Naive thymus-derived CD4-positive, alpha-beta T cell (primary cell): ENCODE measurements around the gene SLAIN2. TPM values are rescaled to one million over a fixed set of nuclear protein-coding genes. Genes with fewer than 3 reads are reported as not detected.
A peak's percentile ranks its signal among the peaks of the same experiment; 100 is the strongest.

Experiments used
- ATAC-seq: fragments of 150-1000 bp; cut with Tn5 transposase; 2 replicates; pipeline ENCODE4 v1.10.0; 2021; ENCODE audit warnings: mild to moderate bottlenecking, moderate library complexity
- CTCF ChIA-PET: fragments of 350-600 bp; sonication (Branson Sonifier 250); formaldehyde crosslinking; loops from one replicate; lab custom pipeline; 2021; ENCODE audit warnings: antibody characterized with exemption; lab: Charles Lee
- POLR2A ChIA-PET: fragments of 350-600 bp; sonication (Branson Sonifier 250); formaldehyde crosslinking; loops from one replicate; lab custom pipeline; 2021; ENCODE audit warnings: antibody characterized with exemption, inconsistent platforms; lab: Charles Lee
- DNase-seq, 9 donors: peaks; one replicate each; pipeline versions ENCODE4 v3.0.0 to v3.0.0-alpha.2; 2020 to 2022; ENCODE audit warnings: mixed read lengths in 1 of 9
- H3K27ac ChIP-seq: one replicate; pipeline ENCODE4 v1.7.0; 2013; ENCODE audit warnings: mild to moderate bottlenecking, low read depth, low read length, moderate library complexity
- H3K27me3 ChIP-seq, 2 donors: one replicate each; pipeline ENCODE4 v1.7.0; 2013; ENCODE audit warnings: low read length in 2 of 2, mild to moderate bottlenecking in 2 of 2, moderate library complexity in 2 of 2; ENCODE audit not compliant: control insufficient read depth in 2 of 2, insufficient read depth in 2 of 2
- H3K36me3 ChIP-seq, 3 experiments: 1 replicate in 2 of 3; 2 replicates in 1 of 3; pipeline ENCODE4 v1.7.0; 2013; ENCODE audit warnings: low read length in 3 of 3, mild to moderate bottlenecking in 3 of 3, moderate library complexity in 1 of 3; ENCODE audit not compliant: insufficient read depth in 3 of 3, control insufficient read depth in 2 of 3
- H3K4me1 ChIP-seq, 2 donors: one replicate each; pipeline ENCODE4 v1.7.0; 2013; ENCODE audit warnings: low read length in 2 of 2, mild to moderate bottlenecking in 2 of 2, moderate library complexity in 1 of 2; ENCODE audit not compliant: control insufficient read depth in 2 of 2, insufficient read depth in 2 of 2
- H3K4me3 ChIP-seq: 2 replicates; pipeline ENCODE4 v1.7.0; 2013; ENCODE audit warnings: mild to moderate bottlenecking, low read length
- H3K9me3 ChIP-seq, 3 experiments: 1 replicate in 2 of 3; 2 replicates in 1 of 3; pipeline ENCODE4 v1.7.0; 2013; ENCODE audit warnings: low read length in 3 of 3; ENCODE audit not compliant: control insufficient read depth in 2 of 3
- H3K27ac Mint-ChIP-seq, 9 donors: one replicate each; pipeline ENCODE4 v1.8.0; 2020 to 2022; ENCODE audit warnings: mixed read lengths in 9 of 9, mild to moderate bottlenecking in 8 of 9, moderate library complexity in 5 of 9, inconsistent platforms in 2 of 9
- H3K27me3 Mint-ChIP-seq, 5 donors: one replicate each; pipeline ENCODE4 v1.8.0; 2021 to 2022; ENCODE audit warnings: mixed read lengths in 5 of 5, mild to moderate bottlenecking in 1 of 5
- H3K36me3 Mint-ChIP-seq, 5 donors: one replicate each; pipeline ENCODE4 v1.8.0; 2020 to 2022; ENCODE audit warnings: mixed read lengths in 5 of 5, mild to moderate bottlenecking in 3 of 5, inconsistent platforms in 1 of 5
- H3K4me1 Mint-ChIP-seq, 7 donors: one replicate each; pipeline ENCODE4 v1.8.0; 2020 to 2022; ENCODE audit warnings: mixed read lengths in 7 of 7, mild to moderate bottlenecking in 3 of 7, inconsistent platforms in 1 of 7
- H3K4me3 Mint-ChIP-seq, 10 donors: one replicate each; pipeline ENCODE4 v1.8.0; 2020 to 2022; ENCODE audit warnings: mild to moderate bottlenecking in 10 of 10, mixed read lengths in 10 of 10, moderate library complexity in 6 of 10, inconsistent platforms in 2 of 10
- H3K9me3 Mint-ChIP-seq, 11 donors: one replicate each; pipeline ENCODE4 v1.8.0; 2020 to 2022; ENCODE audit warnings: mixed read lengths in 11 of 11, mild to moderate bottlenecking in 4 of 11, inconsistent platforms in 1 of 11, moderate library complexity in 1 of 11
- intact Hi-C, 2 donors: fragments of 100-400 bp; cut with micrococcal nuclease; formaldehyde crosslinking; loops; one replicate each; pipeline ENCODE4 v1.15.1; 2023
- polyA plus RNA-seq, 2 donors: library from polyadenylated mRNA; unstranded; fragments of 300-500 nt; fragmentation: Illumina TruSeq; gene quantifications; one replicate each; pipeline ENCODE4 v1.2.3, GENCODE V29; 2021
- total RNA-seq, 6 experiments: library from RNA in 5 of 6; stranded (reverse) in 5 of 6; gene quantifications; 1 replicate in 5 of 6; 2 replicates in 1 of 6; pipeline ENCODE4 v1.2.3 and lab custom pipeline; 2021 to 2026

The SLAIN2 gene
- total and polyA plus RNA-seq, 7 experiments from 2014 or later: 17.8 to 87.5 (median 67.6) TPM

GRCh38 chr4:48403779-48404178 is 62.5 kb downstream of the SLAIN2 start:
- Mint-ChIP-seq H3K4me3 (no peak overlapping the region), H3K27me3 (no peaks in the 10 kb centered on the region), H3K27ac (no peak overlapping the region), H3K4me1 (peaks cover 9 to 52% (median 40%) of the 10 kb centered on the region in 7 donors), H3K9me3 (no peaks in the 10 kb centered on the region), H3K36me3 (peaks cover 4 to 56% (median 42%) of the 10 kb centered on the region in 5 donors)
- no peak for DNase-seq
- Histone ChIP-seq H3K36me3 (peaks cover 0 to 16% (median 0%) of the 10 kb centered on the region in 3 experiments), H3K9me3 (no peaks in the 10 kb centered on the region), H3K27ac (no peak overlapping the region), H3K4me1 (no peaks in the 10 kb centered on the region), H3K27me3 (no peaks in the 10 kb centered on the region), H3K4me3 (no peak overlapping the region)
- CTCF ChIA-PET: no interaction called here
- no peak for ATAC-seq
- POLR2A ChIA-PET: no interaction called here
- intact Hi-C loops: no loop called here

- H3K36me3 Mint-ChIP-seq: peaks cover 11 to 70% (median 49%) of the 10 kb centered on the region in 5 donors
- intact Hi-C loops: no loop called here
- H3K27ac ChIP-seq: no peak overlapping the region
Observed at GRCh38 chr4:48405924-48406323, 64.6 kb downstream of the SLAIN2 start.

GRCh38 chr4:48409203-48409602 is 67.9 kb downstream of the SLAIN2 start:
- POLR2A ChIA-PET: no interaction called here
- Mint-ChIP-seq H3K36me3 (peaks cover 18 to 73% (median 57%) of the 10 kb centered on the region in 5 donors), H3K27me3 (no peaks in the 10 kb centered on the region), H3K27ac (no peak overlapping the region), H3K4me3 (no peak overlapping the region), H3K9me3 (peaks cover 0 to 10% (median 0%) of the 10 kb centered on the region in 11 donors), H3K4me1 (peaks cover 2 to 18% (median 13%) of the 10 kb centered on the region in 7 donors)
- H3K4me1 ChIP-seq: no peaks in the 10 kb centered on the region
- H3K27ac ChIP-seq: no peak overlapping the region
- intact Hi-C loops: no loop called here
- no peak overlapping the region for H3K4me3 ChIP-seq
- ATAC-seq: no peak
- DNase-seq: no peak
- CTCF ChIA-PET: no interaction called here
- H3K36me3 ChIP-seq: peaks cover 0 to 12% (median 0%) of the 10 kb centered on the region in 3 experiments
- no peaks in the 10 kb centered on the region for H3K9me3 ChIP-seq
- H3K27me3 ChIP-seq: no peaks in the 10 kb centered on the region

More at GRCh38 chr4:48405924-48406323, 64.6 kb downstream of the SLAIN2 start:
- no peaks in the 10 kb centered on the region for H3K9me3 ChIP-seq
- H3K4me1 Mint-ChIP-seq: peaks cover 4 to 32% (median 27%) of the 10 kb centered on the region in 7 donors
- ATAC-seq (no peak), DNase-seq (no peak)
- ChIA-PET CTCF (no interaction called here), POLR2A (no interaction called here)
- H3K4me1 ChIP-seq: no peaks in the 10 kb centered on the region
- H3K36me3 ChIP-seq: peaks cover 0 to 24% (median 0%) of the 10 kb centered on the region in 3 experiments
- H3K27me3 ChIP-seq: no peaks in the 10 kb centered on the region
- H3K9me3 Mint-ChIP-seq: peaks cover 0 to 6% (median 0%) of the 10 kb centered on the region in 11 donors
- no peak overlapping the region for H3K4me3 ChIP-seq
- H3K4me3 Mint-ChIP-seq: no peak overlapping the region
- H3K27me3 Mint-ChIP-seq: no peaks in the 10 kb centered on the region
- no peak overlapping the region for H3K27ac Mint-ChIP-seq

DNA sequence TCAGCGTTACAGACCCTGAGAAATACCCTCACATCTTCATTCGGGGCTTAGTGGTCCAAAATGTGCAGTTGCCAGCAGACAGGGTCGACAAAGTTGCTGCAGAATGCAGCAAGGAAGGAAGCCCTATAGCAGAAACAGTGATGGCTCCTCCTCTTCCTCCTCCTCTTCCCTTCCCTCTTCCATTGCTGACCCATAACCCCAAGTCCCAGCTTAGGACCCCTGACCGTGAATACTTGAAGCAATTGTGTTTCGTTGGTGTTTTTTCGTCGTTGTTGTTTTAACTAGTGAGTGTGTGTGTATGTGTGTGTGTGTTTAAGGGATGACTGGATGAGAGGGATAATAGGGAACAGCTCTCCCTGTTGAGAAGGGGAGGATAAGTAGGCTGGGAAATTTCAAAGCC is 69.5 kb downstream of the SLAIN2 start:
- ChIA-PET CTCF (interaction anchor here (0.7 kb wide), 1 partner anchor 285 kb away, joined by 3 read pairs; no protein-coding TSS in a partner anchor), POLR2A (no interaction called here)
- H3K9me3 ChIP-seq: no peaks in the 10 kb centered on the region
- no peak overlapping the region for H3K27ac Mint-ChIP-seq
- H3K27ac ChIP-seq: no peak overlapping the region
- H3K4me1 ChIP-seq: no peaks in the 10 kb centered on the region
- intact Hi-C loops: no loop called here
- peaks cover 15 to 61% (median 45%) of the 10 kb centered on the region in 5 donors for H3K36me3 Mint-ChIP-seq
- H3K4me3 ChIP-seq: no peak overlapping the region
- H3K9me3 Mint-ChIP-seq: peaks cover 0 to 10% (median 0%) of the 10 kb centered on the region in 11 donors
- H3K27me3 ChIP-seq: no peaks in the 10 kb centered on the region
- peaks cover 0 to 16% (median 5%) of the 10 kb centered on the region in 7 donors for H3K4me1 Mint-ChIP-seq
- no peak overlapping the region for H3K4me3 Mint-ChIP-seq
- H3K36me3 ChIP-seq: peaks cover 0 to 12% (median 0%) of the 10 kb centered on the region in 3 experiments
- ATAC-seq: no peak
- no peaks in the 10 kb centered on the region for H3K27me3 Mint-ChIP-seq
- no peak for DNase-seq

- H3K27ac Mint-ChIP-seq: peak overlapping the region in 2 of 9 donors; percentile 43 to 53
- intact Hi-C loops: no loop called here
Observed at GRCh38 chr4:48420144-48420543, 78.8 kb downstream of the SLAIN2 start.

GRCh38 chr4:48421101-48421500 is 79.8 kb downstream of the SLAIN2 start:
- ChIA-PET POLR2A (no interaction called here), CTCF (no interaction called here)
- Histone ChIP-seq H3K36me3 (peaks cover 0 to 42% (median 6%) of the 10 kb centered on the region in 3 experiments), H3K4me1 (no peaks in the 10 kb centered on the region), H3K27ac (no peak overlapping the region), H3K9me3 (no peaks in the 10 kb centered on the region), H3K27me3 (no peaks in the 10 kb centered on the region), H3K4me3 (no peak overlapping the region)
- ATAC-seq (no peak), DNase-seq (no peak)
- Mint-ChIP-seq H3K4me3 (no peak overlapping the region), H3K36me3 (peaks cover 5 to 44% (median 32%) of the 10 kb centered on the region in 5 donors), H3K27me3 (no peaks in the 10 kb centered on the region), H3K27ac (no peak overlapping the region), H3K4me1 (peaks cover 0 to 6% (median 4%) of the 10 kb centered on the region in 7 donors), H3K9me3 (peaks cover 0 to 4% (median 0%) of the 10 kb centered on the region in 11 donors)
- intact Hi-C loops: no loop called here

More at GRCh38 chr4:48420144-48420543, 78.8 kb downstream of the SLAIN2 start:
- no peaks in the 10 kb centered on the region for H3K4me1 ChIP-seq
- H3K27ac ChIP-seq: no peak overlapping the region
- Mint-ChIP-seq H3K27me3 (no peaks in the 10 kb centered on the region), H3K4me1 (peaks cover 0 to 6% (median 4%) of the 10 kb centered on the region in 7 donors), H3K4me3 (no peak overlapping the region), H3K36me3 (peaks cover 5 to 44% (median 32%) of the 10 kb centered on the region in 5 donors), H3K9me3 (peaks cover 0 to 4% (median 0%) of the 10 kb centered on the region in 11 donors)
- CTCF ChIA-PET: no interaction called here
- no peak for DNase-seq
- no peak overlapping the region for H3K4me3 ChIP-seq
- no peaks in the 10 kb centered on the region for H3K27me3 ChIP-seq
- no peak for ATAC-seq
- POLR2A ChIA-PET: no interaction called here
- H3K36me3 ChIP-seq: peaks cover 0 to 42% (median 6%) of the 10 kb centered on the region in 3 experiments
- H3K9me3 ChIP-seq: no peaks in the 10 kb centered on the region

DNA sequence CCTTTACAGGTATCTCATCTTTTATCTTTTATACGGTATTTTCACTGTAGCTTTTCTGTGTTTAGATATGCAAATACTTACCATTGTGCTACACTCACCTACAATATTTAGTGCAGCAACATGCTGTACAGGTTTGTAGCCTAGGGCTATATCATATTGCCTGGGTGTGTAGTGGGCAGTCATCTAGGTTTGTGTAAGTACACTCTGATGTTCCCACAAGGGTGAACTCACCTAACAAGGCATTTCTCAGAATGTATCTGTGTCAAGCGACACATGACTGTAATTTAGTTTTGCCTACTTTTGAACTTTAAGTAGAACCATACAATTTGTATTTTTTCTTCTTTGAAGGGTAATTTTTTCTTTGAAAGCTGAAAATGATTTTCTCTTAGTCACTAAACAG is 87.6 kb downstream of the SLAIN2 start:
- H3K27me3 Mint-ChIP-seq: no peaks in the 10 kb centered on the region
- H3K27ac ChIP-seq: no peak overlapping the region
- no peaks in the 10 kb centered on the region for H3K36me3 ChIP-seq
- no peak for ATAC-seq
- POLR2A ChIA-PET: interaction anchor here (0.6 kb wide), 1 partner anchor 128 kb away, joined by 3 read pairs; no protein-coding TSS in a partner anchor
- H3K4me3 Mint-ChIP-seq: no peak overlapping the region
- no peaks in the 10 kb centered on the region for H3K9me3 ChIP-seq
- no peak overlapping the region for H3K4me3 ChIP-seq
- peaks cover 0 to 16% of the 10 kb centered on the region in 2 donors for H3K4me1 ChIP-seq
- H3K27ac Mint-ChIP-seq: no peak overlapping the region
- CTCF ChIA-PET: no interaction called here
- H3K9me3 Mint-ChIP-seq: no peaks in the 10 kb centered on the region
- H3K27me3 ChIP-seq: no peaks in the 10 kb centered on the region
- intact Hi-C loops: loop anchor here in 1 of 2 donors (2.0 kb wide), 1 partner anchor 86 kb away; no protein-coding TSS in a partner anchor
- H3K36me3 Mint-ChIP-seq: peaks cover 0 to 19% (median 17%) of the 10 kb centered on the region in 5 donors
- DNase-seq: no peak
- H3K4me1 Mint-ChIP-seq: peaks cover 26 to 56% (median 41%) of the 10 kb centered on the region in 7 donors
